ENCODE measurements around the gene ATN1. TPM values are rescaled to one million over a fixed set of nuclear protein-coding genes. Genes with fewer than 3 reads are reported as not detected.
A peak's percentile ranks its signal among the peaks of the same experiment; 100 is the strongest.

ATN1 gene
- total RNA-seq, 8 experiments from 2014 or later = 4.3 to 51.5 (median 15.8) TPM

- WGBS, 10 experiments = 20 to 83% (median 74%) methylated on average over 1 to 7 of the region's 24 CpGs; no CpG with 5 or more reads in 6 of the 10 experiments
- Histone ChIP-seq H3K4me1 (replicated peaks in 1 of 2) (peaks cover 14 to 29% of the 10 kb centered on the region in 2 donors), H3K27ac (no peak overlapping the region), H3K4me3 (no peak overlapping the region)
- in situ Hi-C loops (cut with MboI; ENCODE audit: low pct_unique_long_range_greater_than_20kb in 2 of 9, low sequenced_read_pairs in 9 of 9, unreplicated experiment in 9 of 9) = loop anchor here in 1 of 9 experiments (25.0 kb wide), 1 partner anchor 153 kb away; the partner anchor contains the start of gene C1RL
- no peak for ATAC-seq (replicated peaks in 6 of 8)
Observed at GRCh38 chr12:6959058-6959804, 31.5 kb downstream of the ATN1 start.

GRCh38 chr12:6959805-6960592 lies 32.2 kb downstream of the ATN1 start:
- Histone ChIP-seq H3K4me3 (no peak overlapping the region), H3K4me1 (replicated peaks in 1 of 2) (peaks cover 14 to 35% of the 10 kb centered on the region in 2 donors), H3K27ac (no peak overlapping the region)
- ATAC-seq (replicated peaks in 6 of 8) = no peak
- in situ Hi-C loops (cut with MboI; ENCODE audit: low pct_unique_long_range_greater_than_20kb in 2 of 9, low sequenced_read_pairs in 9 of 9, unreplicated experiment in 9 of 9) = loop anchor here in 1 of 9 experiments (25.0 kb wide), 1 partner anchor 152 kb away; the partner anchor contains the start of gene C1RL
- 80 to 90% (median 80%) methylated on average over 1 to 2 of the region's 26 CpGs; no CpG with 5 or more reads in 7 of the 10 experiments for WGBS, 10 experiments

DNA sequence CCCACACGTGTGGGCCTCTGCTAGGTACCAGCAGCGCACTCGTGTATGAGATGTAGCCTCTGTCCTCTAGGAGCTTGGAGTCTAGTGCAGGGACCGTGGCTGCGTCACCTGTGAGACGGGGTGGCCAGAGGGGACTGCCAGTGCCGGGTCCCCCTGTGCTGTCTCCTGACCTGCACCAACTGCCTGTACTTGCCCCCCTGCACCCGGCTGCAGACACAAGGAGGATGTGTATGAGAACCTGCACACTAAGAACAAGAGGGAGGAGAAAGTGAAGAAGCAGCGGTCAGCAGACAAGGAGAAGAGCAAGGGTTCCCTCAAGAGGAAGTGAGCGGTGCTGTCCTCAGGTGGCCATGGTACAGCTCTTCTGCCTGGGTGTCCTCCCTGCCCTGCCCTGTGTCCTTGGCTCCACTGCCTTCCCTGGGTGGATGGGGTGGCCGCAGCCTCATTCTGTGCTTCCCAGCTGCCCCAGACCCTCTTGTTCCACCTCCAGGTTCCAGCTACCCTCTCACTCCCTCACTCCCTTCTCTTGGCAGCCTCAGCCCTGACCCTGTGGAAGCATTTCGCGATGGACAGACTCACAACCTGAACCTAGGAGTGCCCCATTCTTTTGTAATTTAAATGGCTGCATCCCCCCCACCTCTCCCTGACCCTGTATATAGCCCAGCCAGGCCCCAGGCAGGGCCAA lies 33.0 kb downstream of the ATN1 start:
- in situ Hi-C loops (cut with MboI; ENCODE audit: low pct_unique_long_range_greater_than_20kb in 2 of 9, low sequenced_read_pairs in 9 of 9, unreplicated experiment in 9 of 9) = loop anchor here in 1 of 9 experiments (25.0 kb wide), 1 partner anchor 152 kb away; the partner anchor contains the start of gene C1RL
- 28 to 100% (median 82%) methylated on average over 1 to 3 of the region's 13 CpGs; no CpG with 5 or more reads in 6 of the 10 experiments for WGBS, 10 experiments
- H3K4me1 ChIP-seq (replicated peaks in 1 of 2) = peaks cover 14 to 35% of the 10 kb centered on the region in 2 donors
- no peak overlapping the region for H3K4me3 ChIP-seq
- ATAC-seq (replicated peaks in 6 of 8) = peak in 1 of 8 experiments; percentile 2
- H3K27ac ChIP-seq = no peak overlapping the region

DNA sequence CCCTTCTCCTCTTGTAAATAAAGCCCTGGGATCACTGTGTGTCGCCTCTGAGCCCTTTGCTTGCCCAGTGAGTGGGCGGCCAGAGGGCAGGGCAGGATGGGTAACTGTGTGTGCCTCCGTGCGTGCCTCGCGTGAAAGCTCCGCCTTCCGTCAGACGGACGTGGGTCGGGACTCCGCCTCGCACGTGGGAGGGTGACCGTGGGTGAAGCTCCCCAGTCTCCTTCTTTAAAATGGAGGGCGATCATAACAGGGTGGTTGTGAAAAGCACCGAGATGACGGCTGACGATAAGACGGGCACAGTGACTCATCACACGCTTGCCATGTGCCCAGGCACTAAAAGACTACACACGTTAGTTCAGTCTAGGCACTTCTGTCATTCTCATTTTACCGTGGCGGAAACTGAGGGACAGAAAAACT lies 33.5 kb downstream of the ATN1 start:
- Histone ChIP-seq H3K27ac (peak overlapping the region in 1 of 2 donors; percentile 13), H3K4me1 (replicated peaks in 1 of 2) (peaks cover 14 to 35% of the 10 kb centered on the region in 2 donors), H3K4me3 (no peak overlapping the region)
- in situ Hi-C loops (cut with MboI; ENCODE audit: low pct_unique_long_range_greater_than_20kb in 2 of 9, low sequenced_read_pairs in 9 of 9, unreplicated experiment in 9 of 9) = loop anchor here in 1 of 9 experiments (25.0 kb wide), 1 partner anchor 151 kb away; the partner anchor contains the start of gene C1RL
- ATAC-seq (replicated peaks in 6 of 8) = peak in 3 of 8 experiments; percentile 5 to 31 (median 10)
- WGBS, 10 experiments = 21 to 100% (median 95%) methylated on average over 1 to 18 of the region's 24 CpGs; no CpG with 5 or more reads in 5 of the 10 experiments

GRCh38 chr12:6961695-6962284 lies 34.0 kb downstream of the ATN1 start:
- 0 to 49% (median 20%) methylated on average over 1 to 8 of the region's 16 CpGs; no CpG with 5 or more reads in 3 of the 10 experiments for WGBS, 10 experiments
- peak; percentile 67 to 81 (median 76) for ATAC-seq (replicated peaks in 6 of 8)

GRCh38 chr12:6962285-6963015 lies 34.7 kb downstream of the ATN1 start:
- Histone ChIP-seq H3K4me1 (replicated peaks in 1 of 2) (peaks cover 14 to 35% of the 10 kb centered on the region in 2 donors), H3K27ac (peak overlapping the region in 1 of 2 donors; percentile 42), H3K4me3 (no peak overlapping the region)
- 68 to 100% (median 85%) methylated on average over 1 to 7 of the region's 25 CpGs; no CpG with 5 or more reads in 4 of the 10 experiments for WGBS, 10 experiments
- in situ Hi-C loops (cut with MboI; ENCODE audit: low pct_unique_long_range_greater_than_20kb in 2 of 9, low sequenced_read_pairs in 9 of 9, unreplicated experiment in 9 of 9) = loop anchor here in 1 of 9 experiments (25.0 kb wide), 1 partner anchor 150 kb away; the partner anchor contains the start of gene C1RL
- ATAC-seq (replicated peaks in 6 of 8) = peak in 6 of 8 experiments; percentile 1 to 8 (median 7)

More at GRCh38 chr12:6961695-6962284, 34.0 kb downstream of the ATN1 start:
- H3K4me3 ChIP-seq = no peak overlapping the region
- H3K27ac ChIP-seq = peak overlapping the region in 1 of 2 donors; percentile 42
- peaks cover 14 to 35% of the 10 kb centered on the region in 2 donors for H3K4me1 ChIP-seq (replicated peaks in 1 of 2)
- in situ Hi-C loops (cut with MboI; ENCODE audit: low pct_unique_long_range_greater_than_20kb in 2 of 9, low sequenced_read_pairs in 9 of 9, unreplicated experiment in 9 of 9) = loop anchor here in 1 of 9 experiments (25.0 kb wide), 1 partner anchor 151 kb away; the partner anchor contains the start of gene C1RL

GRCh38 chr12:6963016-6963731 lies 35.4 kb downstream of the ATN1 start:
- Histone ChIP-seq H3K4me3 (no peak overlapping the region), H3K4me1 (replicated peaks in 1 of 2) (peaks cover 14 to 35% of the 10 kb centered on the region in 2 donors), H3K27ac (no peak overlapping the region)
- ATAC-seq (replicated peaks in 6 of 8) = no peak
- in situ Hi-C loops (cut with MboI; ENCODE audit: low pct_unique_long_range_greater_than_20kb in 2 of 9, low sequenced_read_pairs in 9 of 9, unreplicated experiment in 9 of 9) = loop anchor here in 1 of 9 experiments (25.0 kb wide), 1 partner anchor 149 kb away; the partner anchor contains the start of gene C1RL
- 90% methylated on average over 2 of the region's 32 CpGs; no CpG with 5 or more reads in 9 of the 10 experiments for WGBS, 10 experiments

GRCh38 chr12:6963791-6964413 lies 36.1 kb downstream of the ATN1 start:
- H3K4me3 ChIP-seq = no peak overlapping the region
- H3K27ac ChIP-seq = peak overlapping the region in 1 of 2 donors; percentile 35
- in situ Hi-C loops (cut with MboI; ENCODE audit: low pct_unique_long_range_greater_than_20kb in 2 of 9, low sequenced_read_pairs in 9 of 9, unreplicated experiment in 9 of 9) = loop anchor here in 1 of 9 experiments (25.0 kb wide), 1 partner anchor 148 kb away; the partner anchor contains the start of gene C1RL
- ATAC-seq (replicated peaks in 6 of 8) = no peak
- peaks cover 16 to 36% of the 10 kb centered on the region in 2 donors for H3K4me1 ChIP-seq (replicated peaks in 1 of 2)
- WGBS, 10 experiments = 37 to 100% (median 93%) methylated on average over 1 to 3 of the region's 17 CpGs; no CpG with 5 or more reads in 5 of the 10 experiments

DNA sequence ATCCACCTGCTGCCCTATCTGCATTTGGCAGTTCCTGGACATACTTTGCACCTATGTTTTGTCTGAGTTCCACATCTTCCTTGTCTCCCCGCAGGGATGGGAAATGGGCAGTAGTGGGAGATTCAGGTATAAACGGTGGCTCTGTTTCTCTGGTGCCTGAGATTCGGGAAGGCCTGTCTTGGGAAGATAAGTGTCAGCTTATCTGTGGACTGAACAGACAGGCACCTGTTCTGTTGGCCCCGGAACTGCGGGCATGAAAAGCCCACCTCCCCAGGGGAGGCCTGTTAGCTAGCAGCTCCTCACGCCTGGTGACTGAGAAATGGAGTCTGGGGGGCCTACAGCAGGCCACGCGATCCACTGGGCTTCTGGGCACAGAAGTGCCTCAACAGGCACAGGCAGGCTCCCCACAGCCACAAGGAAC lies 36.9 kb downstream of the ATN1 start:
- ATAC-seq (replicated peaks in 6 of 8) = peak in 1 of 8 experiments; percentile 3
- Histone ChIP-seq H3K27ac (peak overlapping the region in 1 of 2 donors; percentile 35), H3K4me3 (no peak overlapping the region), H3K4me1 (replicated peaks in 1 of 2) (peaks cover 22 to 43% of the 10 kb centered on the region in 2 donors)
- in situ Hi-C loops (cut with MboI; ENCODE audit: low pct_unique_long_range_greater_than_20kb in 2 of 9, low sequenced_read_pairs in 9 of 9, unreplicated experiment in 9 of 9) = loop anchor here in 1 of 9 experiments (25.0 kb wide), 1 partner anchor 148 kb away; the partner anchor contains the start of gene C1RL
- 72 to 100% (median 89%) methylated on average over 1 to 8 of the region's 8 CpGs; no CpG with 5 or more reads in 2 of the 10 experiments for WGBS, 10 experiments

- Histone ChIP-seq H3K4me1 (replicated peaks in 1 of 2) (peaks cover 22 to 45% of the 10 kb centered on the region in 2 donors), H3K27ac (peak overlapping the region in 1 of 2 donors; percentile 35), H3K4me3 (no peak overlapping the region)
- in situ Hi-C loops (cut with MboI; ENCODE audit: low pct_unique_long_range_greater_than_20kb in 2 of 9, low sequenced_read_pairs in 9 of 9, unreplicated experiment in 9 of 9) = loop anchor here in 1 of 9 experiments (25.0 kb wide), 1 partner anchor 147 kb away; the partner anchor contains the start of gene C1RL
- ATAC-seq (replicated peaks in 6 of 8) = peak; percentile 31 to 80 (median 78)
- WGBS, 10 experiments = 6 to 53% (median 30%) methylated on average over 1 to 5 of the region's 12 CpGs; no CpG with 5 or more reads in 3 of the 10 experiments
Observed at GRCh38 chr12:6965026-6965661, 37.4 kb downstream of the ATN1 start.

All from motor neuron (in vitro differentiated cells).